Measurements from ENCODE around the gene TLE7. TPM values are rescaled to one million over a fixed set of nuclear protein-coding genes. Genes with fewer than 3 reads are reported as not detected.

TLE7 gene
- total RNA-seq, 4 donors from 2014 or later: not detected

- WGBS, 2 donors: 91 to 95% methylated on average over 5 of the region's 5 CpGs
- intact Hi-C loops (cut with DNase I): no loop called here
Measured at GRCh38 chr16:71473891-71474290, 32.0 kb upstream of the TLE7 start.

DNA sequence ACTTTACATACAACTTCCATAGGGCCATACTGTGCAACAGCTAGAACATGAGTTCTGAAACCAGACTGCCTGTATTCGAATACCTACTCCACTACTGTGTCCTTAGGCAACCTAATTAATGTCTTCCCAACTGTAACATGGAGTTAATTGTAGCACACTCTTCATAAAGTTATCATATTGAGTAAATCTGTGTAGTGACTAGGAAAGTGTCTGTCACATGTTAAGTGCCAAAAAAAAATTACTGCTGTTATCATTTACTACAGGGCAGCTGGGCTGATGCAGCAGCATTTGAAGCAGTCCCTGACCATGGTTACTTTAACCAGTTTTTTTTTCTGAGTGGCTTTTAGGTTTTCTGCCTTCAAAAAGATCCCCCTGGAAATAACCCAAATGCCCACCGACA lies 31.1 kb upstream of the TLE7 start:
- H3K27me3 ChIP-seq: no peaks in the 10 kb centered on the region
- DNase-seq: no peak
- TF ChIP-seq CTCF (IDR thresholded peaks at IDR 0.05): no peak
- TF ChIP-seq POLR2A (IDR thresholded peaks at IDR 0.05): no peak
- H3K9me3 ChIP-seq: no peaks in the 10 kb centered on the region
- H3K36me3 ChIP-seq: peaks cover 20 to 22% of the 10 kb centered on the region in 2 donors
- H3K4me1 ChIP-seq: no peaks in the 10 kb centered on the region
- intact Hi-C loops (cut with DNase I): no loop called here
- WGBS, 2 donors: 94% methylated on average over 2 of the region's 2 CpGs
- H3K4me3 ChIP-seq (replicated peaks in 1 of 3): no peak overlapping the region
- no peak overlapping the region for H3K27ac ChIP-seq

More at GRCh38 chr16:71473891-71474290, 32.0 kb upstream of the TLE7 start:
- Histone ChIP-seq H3K27me3 (no peaks in the 10 kb centered on the region), H3K9me3 (no peaks in the 10 kb centered on the region), H3K4me1 (no peaks in the 10 kb centered on the region), H3K27ac (no peak overlapping the region), H3K4me3 (replicated peaks in 1 of 3) (no peak overlapping the region), H3K36me3 (peaks cover 26 to 29% of the 10 kb centered on the region in 2 donors)
- TF ChIP-seq POLR2A (IDR thresholded peaks at IDR 0.05): no peak
- no peak for DNase-seq

GRCh38 chr16:71472051-71472450 lies 30.2 kb upstream of the TLE7 start:
- no peak overlapping the region for H3K27ac ChIP-seq
- WGBS, 2 donors: 70 to 72% methylated on average over 2 of the region's 2 CpGs
- H3K36me3 ChIP-seq: peaks cover 14 to 22% of the 10 kb centered on the region in 2 donors
- intact Hi-C loops (cut with DNase I): no loop called here
- H3K4me3 ChIP-seq (replicated peaks in 1 of 3): no peak overlapping the region
- no peaks in the 10 kb centered on the region for H3K9me3 ChIP-seq
- TF ChIP-seq CTCF (IDR thresholded peaks at IDR 0.05) (no peak), POLR2A (IDR thresholded peaks at IDR 0.05) (no peak)
- H3K27me3 ChIP-seq: no peaks in the 10 kb centered on the region
- no peaks in the 10 kb centered on the region for H3K4me1 ChIP-seq
- DNase-seq: no peak

DNA sequence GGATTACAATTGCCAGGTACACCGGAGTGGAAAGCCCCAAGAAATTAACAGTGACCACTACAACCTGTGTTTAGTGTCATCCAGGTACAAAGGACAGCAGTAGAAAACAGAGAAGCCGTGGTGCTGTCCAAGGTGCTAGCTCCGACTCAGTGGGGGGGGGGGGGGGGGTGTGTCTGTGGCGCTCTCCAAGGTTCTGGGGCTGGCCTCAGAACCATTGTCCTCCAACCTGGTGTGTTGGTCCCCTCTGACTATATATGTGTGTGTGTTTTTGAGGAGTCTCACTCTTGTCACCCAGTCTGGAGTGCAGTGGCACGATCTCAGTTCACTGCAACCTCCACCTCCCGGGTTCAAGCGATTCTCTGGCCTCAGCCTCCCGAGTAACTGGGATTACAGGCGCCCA lies 26.0 kb upstream of the TLE7 start:
- Histone ChIP-seq H3K9me3 (no peaks in the 10 kb centered on the region), H3K4me3 (replicated peaks in 1 of 3) (no peak overlapping the region), H3K4me1 (no peaks in the 10 kb centered on the region), H3K36me3 (no peaks in the 10 kb centered on the region), H3K27ac (no peak overlapping the region), H3K27me3 (no peaks in the 10 kb centered on the region)
- intact Hi-C loops (cut with DNase I): no loop called here
- WGBS, 2 donors: 33 to 37% methylated on average over 9 of the region's 9 CpGs
- TF ChIP-seq CTCF (IDR thresholded peaks at IDR 0.05) (no peak), POLR2A (IDR thresholded peaks at IDR 0.05) (no peak)
- peak in 1 of 2 donors; percentile 43 for DNase-seq

GRCh38 chr16:71464231-71464630 lies 22.4 kb upstream of the TLE7 start:
- no peaks in the 10 kb centered on the region for H3K27me3 ChIP-seq
- WGBS, 2 donors: 57 to 63% methylated on average over 1 of the region's 1 CpG
- TF ChIP-seq CTCF (IDR thresholded peaks at IDR 0.05): no peak
- no peak for TF ChIP-seq POLR2A (IDR thresholded peaks at IDR 0.05)
- no peak overlapping the region for H3K27ac ChIP-seq
- H3K4me1 ChIP-seq: peaks cover 8 to 9% of the 10 kb centered on the region in 2 donors
- no peaks in the 10 kb centered on the region for H3K36me3 ChIP-seq
- H3K9me3 ChIP-seq: no peaks in the 10 kb centered on the region
- intact Hi-C loops (cut with DNase I): no loop called here
- no peak for DNase-seq
- no peak overlapping the region for H3K4me3 ChIP-seq (replicated peaks in 1 of 3)

All from thyroid gland (tissue), 4 donors.